Endothelial cell of umbilical vein (primary cell): ENCODE results near the gene CLPX. TPM values are rescaled to one million over a fixed set of nuclear protein-coding genes. Genes with fewer than 3 reads are reported as not detected.

Source experiments
- BruUV-seq: library from RNA; stranded (reverse); fragments of 400-500 nt; replicated peaks from 2 replicates; lab custom pipeline; 2021; lab: Mats Ljungman, UMichigan
- CTCF ChIA-PET: fragments of 300-600, 350-600 bp; sonication (Branson Sonifier 250); formaldehyde crosslinking; loops from one replicate; lab custom pipeline; 2021; ENCODE audit warnings: antibody characterized with exemption, inconsistent platforms; lab: Charles Lee
- POLR2A ChIA-PET: fragments of 300-600, 350-600 bp; sonication (Branson Sonifier 250); formaldehyde crosslinking; loops from one replicate; lab custom pipeline; 2021; ENCODE audit warnings: antibody characterized with exemption, inconsistent platforms; lab: Charles Lee
- DNase-seq: peaks from one replicate; pipeline ENCODE4 v3.0.0-alpha.2; 2011; ENCODE audit warnings: low read depth, low spot score
- FAIRE-seq: peaks from 2 replicates; lab custom pipeline; 2011; peaks lifted over from hg19 to GRCh38; lab: Jason Lieb, UNC
- H2AFZ ChIP-seq: 2 replicates; pipeline ENCODE4 v1.6.0; 2012; ENCODE audit warnings: low read depth, low read length, control low read depth, inconsistent platforms
- H3K27ac ChIP-seq: 2 replicates; pipeline ENCODE4 v1.5.1; 2011; ENCODE audit warnings: low read depth, mild to moderate bottlenecking, control low read depth, low read length, moderate library complexity; ENCODE audit not compliant: insufficient read depth
- H3K27me3 ChIP-seq, 2 experiments: 2 replicates each; pipeline versions ENCODE4 v1.6.0 to v1.6.1; 2011; ENCODE audit warnings: low read length in 2 of 2, mixed read lengths in 1 of 2; ENCODE audit not compliant: control insufficient read depth in 2 of 2, insufficient read depth in 2 of 2
- H3K36me3 ChIP-seq, 2 experiments: 2 replicates in 1 of 2; 3 replicates in 1 of 2; pipeline ENCODE4 v1.5.1; 2011; ENCODE audit warnings: low read length in 2 of 2, mild to moderate bottlenecking in 1 of 2, moderate library complexity in 1 of 2; ENCODE audit not compliant: control insufficient read depth in 2 of 2, insufficient read depth in 2 of 2; ENCODE audit errors: extremely low read depth in 1 of 2
- H3K4me1 ChIP-seq: 3 replicates; pipeline ENCODE4 v1.5.1; 2011; ENCODE audit warnings: mild to moderate bottlenecking, low read length; ENCODE audit not compliant: control insufficient read depth, insufficient read depth; ENCODE audit errors: extremely low read depth
- H3K4me2 ChIP-seq: 2 replicates; pipeline ENCODE4 v1.6.1; 2011; ENCODE audit warnings: low read length, control low read depth, mixed read lengths; ENCODE audit not compliant: insufficient read depth
- H3K4me3 ChIP-seq, 3 experiments: fragments of 200-600 bp in 1 of 3; sonication (generic), shearing (Covaris generic) in 1 of 3; replicated peaks in 1 of 3; 2 replicates each; pipeline ENCODE4 v1.5.1; 2011 to 2016; ENCODE audit warnings: control low read depth in 3 of 3, low read length in 3 of 3, mild to moderate bottlenecking in 2 of 3, inconsistent platforms in 1 of 3, low read depth in 1 of 3, moderate library complexity in 1 of 3; ENCODE audit not compliant: insufficient read depth in 1 of 3
- H3K79me2 ChIP-seq: 2 replicates; pipeline ENCODE4 v1.6.0; 2012; ENCODE audit warnings: low read length, inconsistent platforms; ENCODE audit not compliant: control insufficient read depth, insufficient read depth
- H3K9ac ChIP-seq: replicated peaks from 2 replicates; pipeline ENCODE3; 2011; ENCODE audit warnings: low read length, control low read depth; ENCODE audit not compliant: insufficient read depth; ENCODE audit errors: extremely low read depth
- H3K9me1 ChIP-seq: replicated peaks from 3 replicates; pipeline ENCODE4 v1.6.0; 2011; ENCODE audit warnings: mild to moderate bottlenecking, low read length; ENCODE audit not compliant: control insufficient read depth, insufficient read depth; ENCODE audit errors: extremely low read depth
- H3K9me3 ChIP-seq: replicated peaks from 2 replicates; pipeline ENCODE4 v1.5.1; 2012; ENCODE audit warnings: low read length, inconsistent platforms; ENCODE audit not compliant: control insufficient read depth, insufficient read depth
- H4K20me1 ChIP-seq: replicated peaks from 2 replicates; pipeline ENCODE3; 2011; ENCODE audit warnings: mild to moderate bottlenecking, low read length; ENCODE audit not compliant: control insufficient read depth, insufficient read depth; ENCODE audit errors: extremely low read depth
- CTCF ChIP-seq, 2 donors: IDR thresholded peaks; 1 replicate in 1 of 2; 2 replicates in 1 of 2; pipeline ENCODE4 v1.5.1; 2011; ENCODE audit warnings: low read length in 2 of 2, mild to moderate bottlenecking in 2 of 2, moderate library complexity in 2 of 2, control low read depth in 1 of 2, inconsistent platforms in 1 of 2, low read depth in 1 of 2; ENCODE audit not compliant: insufficient read depth in 1 of 2; ENCODE audit errors: extremely low read depth in 1 of 2
- EZH2 ChIP-seq: IDR thresholded peaks from 2 replicates; pipeline ENCODE4 v1.6.1; 2012; ENCODE audit warnings: borderline replicate concordance, low read depth, mild to moderate bottlenecking, moderate library complexity, low read length, inconsistent platforms; ENCODE audit not compliant: severe bottlenecking
- FOS ChIP-seq: IDR thresholded peaks from 2 replicates; pipeline ENCODE4 v1.6.1; 2011; ENCODE audit warnings: mild to moderate bottlenecking, low read length, moderate library complexity, borderline replicate concordance; ENCODE audit not compliant: insufficient read depth
- GATA2 ChIP-seq: IDR thresholded peaks from 2 replicates; pipeline ENCODE4 v1.7.0; 2011; ENCODE audit warnings: low read depth, mild to moderate bottlenecking, moderate library complexity, mixed read lengths, low read length; ENCODE audit not compliant: insufficient read length, insufficient read depth
- JUN ChIP-seq: IDR thresholded peaks from 2 replicates; pipeline ENCODE4 v1.6.1; 2011; ENCODE audit warnings: borderline replicate concordance, low read depth; ENCODE audit not compliant: insufficient read length, insufficient read depth
- MAX ChIP-seq: IDR thresholded peaks from 2 replicates; pipeline ENCODE4 v1.6.1; 2011; ENCODE audit not compliant: insufficient read depth, insufficient read length
- POLR2A ChIP-seq: IDR thresholded peaks from 2 replicates; pipeline ENCODE4 v1.6.1; 2012; ENCODE audit warnings: low read depth, mild to moderate bottlenecking, control low read depth, low read length
- POLR2AphosphoS5 ChIP-seq: IDR thresholded peaks from 2 replicates; pipeline ENCODE4 v1.6.1; 2012; ENCODE audit warnings: low read depth, mild to moderate bottlenecking, control low read depth, low read length, moderate library complexity; ENCODE audit not compliant: insufficient read depth
- dilution Hi-C: fragments of 300-500 bp; cut with MboI; formaldehyde crosslinking; loops from one replicate; pipeline ENCODE4 v1.15.0; 2019; ENCODE audit warnings: low sequenced_read_pairs; ENCODE audit not compliant: extremely low pct_ligation_motif_present
- intact Hi-C: fragments of 100-400 bp; cut with micrococcal nuclease; formaldehyde crosslinking; loops from one replicate; pipeline ENCODE4 v1.10.0; 2022
- polyA plus RNA-seq, 4 experiments: library from polyadenylated mRNA; depleted of rRNA in 3 of 4; stranded (reverse) in 3 of 4; unstranded in 1 of 4; fragments of >200 nt; gene quantifications; 2 replicates each; pipeline versions ENCODE4 v1.2.1 to v1.2.3, GENCODE V29; 2011 to 2012; ENCODE audit warnings: missing spikeins in 1 of 4
- total RNA-seq: library from RNA; stranded (reverse); gene quantifications from 2 replicates; pipeline ENCODE4 v1.2.3, GENCODE V29; 2021

Gene CLPX
- total and polyA plus RNA-seq, 2 donors (not counting 3 experiments of a cell fraction or from before 2014, with no cell fraction given): 11.1 to 41.4 TPM

GRCh38 chr15:65219137-65219536 is 34.0 kb upstream of the CLPX start:
- no peak for FAIRE-seq
- dilution Hi-C loops: no loop called here
- H3K4me2 ChIP-seq: no peak overlapping the region
- H3K9ac ChIP-seq: no peak overlapping the region
- H3K9me1 ChIP-seq: no peaks in the 10 kb centered on the region
- CTCF ChIA-PET: no interaction called here
- H3K36me3 ChIP-seq: no peaks in the 10 kb centered on the region
- H3K27ac ChIP-seq: no peak overlapping the region
- H2AFZ ChIP-seq: no peak overlapping the region
- DNase-seq: no peak
- no TSS peak for BruUV-seq
- H3K9me3 ChIP-seq: no peaks in the 10 kb centered on the region
- no peaks in the 10 kb centered on the region for H3K4me1 ChIP-seq
- peaks cover 0 to 5% of the 10 kb centered on the region in 2 experiments for H3K27me3 ChIP-seq
- no peaks in the 10 kb centered on the region for H3K79me2 ChIP-seq
- H4K20me1 ChIP-seq: no peaks in the 10 kb centered on the region
- intact Hi-C loops: no loop called here
- no peak overlapping the region for H3K4me3 ChIP-seq
- POLR2A ChIA-PET: no interaction called here
- TF ChIP-seq MAX: no peak
- TF ChIP-seq FOS: no peak
- TF ChIP-seq JUN: no peak
- no peak for TF ChIP-seq POLR2AphosphoS5
- TF ChIP-seq CTCF (IDR thresholded peaks at IDR 0.05; ENCODE audit: extremely low read depth in 1 of 2, insufficient read depth in 1 of 2, low read depth in 1 of 2, low read length in 2 of 2): no peak
- no peak for TF ChIP-seq EZH2
- TF ChIP-seq POLR2A: no peak
- TF ChIP-seq GATA2: no peak
